ENCODE results near the gene SPTSSB.

- TF ChIP-seq FOXM1 (IDR thresholded peaks at IDR 0.05; ENCODE audit: borderline replicate concordance) (no peak), SP1 (IDR thresholded peaks at IDR 0.05) (no peak), FOXK2 (IDR thresholded peaks at IDR 0.05) (no peak), PKNOX1 (IDR thresholded peaks at IDR 0.05) (no peak), SUZ12 (IDR thresholded peaks at IDR 0.05) (no peak), ARNT (IDR thresholded peaks at IDR 0.05) (no peak), FOXA1 (IDR thresholded peaks at IDR 0.05) (no peak), HDGF (IDR thresholded peaks at IDR 0.05; ENCODE audit: borderline replicate concordance) (no peak), LEF1 (IDR thresholded peaks at IDR 0.05; ENCODE audit: borderline replicate concordance) (no peak), TARDBP (IDR thresholded peaks at IDR 0.05) (no peak), ZNF384 (IDR thresholded peaks at IDR 0.05) (no peak)
Observed at GRCh38 chr3:161322781-161323568, 48.3 kb downstream of the SPTSSB start.
